Posterior vena cava (tissue), 2 donors: ENCODE data around the gene POLRMT. TPM values are rescaled to one million over a fixed set of nuclear protein-coding genes. Genes with fewer than 3 reads are reported as not detected.

ENCODE experiments used
- DNase-seq: peaks from one replicate; pipeline ENCODE4 v3.0.0-alpha.2; 2020; ENCODE audit warnings: low spot score
- intact Hi-C, 2 donors: fragments of 100-400 bp; cut with DNase I; formaldehyde crosslinking; loops; one replicate each; pipeline versions ENCODE4 v1.14.1 to v1.14.2; 2022 to 2023
- total RNA-seq, 2 donors: library from RNA; stranded (reverse); fragmentation: NEBNext Ultra II Directional; extraction: Animal tissue kit (Norgen Biotek cat#: 25700); gene quantifications; one replicate each; pipeline ENCODE4 v1.2.1, GENCODE V29; 2021
- donor health status: DM: yes; HTN: yes; CAD: no.
- donor health status: DM: yes; HTN: yes; CAD: no.

The POLRMT gene
- total RNA-seq, 2 donors from 2014 or later = 25.6 to 30.7 TPM

GRCh38 chr19:651114-651818 is 17.9 kb upstream of the POLRMT start:
- no peak for DNase-seq
- intact Hi-C loops = no loop called here

GRCh38 chr19:650121-650520 is 16.8 kb upstream of the POLRMT start:
- DNase-seq = no peak
- intact Hi-C loops = no loop called here

GRCh38 chr19:648904-649801 is 15.8 kb upstream of the POLRMT start:
- DNase-seq = no peak
- intact Hi-C loops = no loop called here

GRCh38 chr19:648305-648704 is 15.0 kb upstream of the POLRMT start:
- intact Hi-C loops = no loop called here
- DNase-seq = no peak

GRCh38 chr19:647566-648284 is 14.4 kb upstream of the POLRMT start:
- intact Hi-C loops = no loop called here
- DNase-seq = no peak

- DNase-seq = no peak
- intact Hi-C loops = no loop called here
These were observed 13.6 kb upstream of the POLRMT start for GRCh38 chr19:646779-647565.

GRCh38 chr19:645912-646778 is 12.8 kb upstream of the POLRMT start:
- intact Hi-C loops = no loop called here
- DNase-seq = no peak

GRCh38 chr19:644789-645188 is 11.5 kb upstream of the POLRMT start:
- intact Hi-C loops = no loop called here
- DNase-seq = no peak

GRCh38 chr19:644363-644762 is 11.0 kb upstream of the POLRMT start:
- no peak for DNase-seq
- intact Hi-C loops = no loop called here

- intact Hi-C loops = no loop called here
- no peak for DNase-seq
These were observed 10.4 kb upstream of the POLRMT start for GRCh38 chr19:643736-644135.

- no peak for DNase-seq
- intact Hi-C loops = no loop called here
These were observed 9.7 kb upstream of the POLRMT start for GRCh38 chr19:642767-643727.

- intact Hi-C loops = no loop called here
- no peak for DNase-seq
These were observed 8.4 kb upstream of the POLRMT start for GRCh38 chr19:641702-642101.

GRCh38 chr19:640606-641189 is 7.4 kb upstream of the POLRMT start:
- no peak for DNase-seq
- intact Hi-C loops = no loop called here

- intact Hi-C loops = no loop called here
- DNase-seq = no peak
These were observed 6.8 kb upstream of the POLRMT start for GRCh38 chr19:640161-640558.

GRCh38 chr19:639253-640160 is 6.2 kb upstream of the POLRMT start, which contains the start of gene FGF22:
Gene FGF22 (plus strand): TSS chr19:639879. CDS start chr19:639926, 47 bp downstream.
- intact Hi-C loops = loop anchor here in 1 of 2 donors (10.0 kb wide), 1 partner anchor 65 kb away; the partner anchor contains the start of gene BSG

GRCh38 chr19:638906-639252 is 5.5 kb upstream of the POLRMT start:
- no peak for DNase-seq
- intact Hi-C loops = loop anchor here in 1 of 2 donors (10.0 kb wide), 1 partner anchor 64 kb away; the partner anchor contains the start of gene BSG

More at GRCh38 chr19:639253-640160, 6.2 kb upstream of the POLRMT start, which contains the start of gene FGF22:
- peak; percentile 97 for DNase-seq
